Neural progenitor cell (in vitro differentiated cells): ENCODE data around the gene AMPH. TPM values are rescaled to one million over a fixed set of nuclear protein-coding genes. Genes with fewer than 3 reads are reported as not detected.

Experiments
- DNase-seq: peaks from one replicate; pipeline ENCODE4 v3.0.0-alpha.2; 2016; ENCODE audit warnings: low spot score
- H2AFZ ChIP-seq: fragments of 200-600 bp; sonication (generic); replicated peaks from 2 replicates; pipeline ENCODE4 v1.6.1; 2016; ENCODE audit warnings: antibody characterized with exemption
- H3F3A ChIP-seq: fragments of 200-600 bp; sonication (generic); 2 replicates; pipeline ENCODE4 v1.6.1; 2016; ENCODE audit warnings: antibody characterized with exemption, low read depth
- H3K27ac ChIP-seq: fragments of 200-600 bp; sonication (generic); 2 replicates; pipeline ENCODE4 v1.5.1; 2016; ENCODE audit warnings: mild to moderate bottlenecking
- H3K27me3 ChIP-seq: fragments of 200-600 bp; sonication (generic); 2 replicates; pipeline ENCODE4 v1.6.1; 2016; ENCODE audit warnings: mild to moderate bottlenecking, moderate library complexity
- H3K36me3 ChIP-seq: fragments of 200-600 bp; sonication (generic); 2 replicates; pipeline ENCODE4 v1.5.1; 2016
- H3K4me1 ChIP-seq: fragments of 200-600 bp; sonication (generic); 2 replicates; pipeline ENCODE4 v1.6.1; 2016; ENCODE audit warnings: mixed run types
- H3K4me2 ChIP-seq: fragments of 200-600 bp; sonication (generic); 2 replicates; pipeline ENCODE4 v1.6.1; 2016
- H3K4me3 ChIP-seq: fragments of 200-600 bp; sonication (generic); 2 replicates; pipeline ENCODE4 v1.5.1; 2016
- H3K79me2 ChIP-seq: fragments of 200-600 bp; sonication (generic); 2 replicates; pipeline ENCODE4 v1.6.1; 2016; ENCODE audit warnings: low read depth
- H3K9ac ChIP-seq: fragments of 200-600 bp; sonication (generic); 2 replicates; pipeline ENCODE4 v1.6.1; 2016
- H3K9me3 ChIP-seq: fragments of 200-600 bp; sonication (generic); 2 replicates; pipeline ENCODE4 v1.5.1; 2016; ENCODE audit warnings: low read depth
- H4K20me1 ChIP-seq: fragments of 200-600 bp; sonication (generic); 2 replicates; pipeline ENCODE4 v1.6.1; 2016; ENCODE audit warnings: low read depth
- H3K27ac Mint-ChIP-seq: 3 replicates; pipeline ENCODE4 v1.8.0; 2021; ENCODE audit warnings: mixed read lengths
- H3K27me3 Mint-ChIP-seq: 2 replicates; pipeline ENCODE4 v1.8.0; 2022; ENCODE audit warnings: low read depth, mild to moderate bottlenecking, inconsistent platforms, moderate library complexity, mixed read lengths; ENCODE audit not compliant: insufficient read depth
- H3K36me3 Mint-ChIP-seq: 3 replicates; pipeline ENCODE4 v1.8.0; 2021; ENCODE audit warnings: mixed read lengths
- H3K4me1 Mint-ChIP-seq: 3 replicates; pipeline ENCODE4 v1.8.0; 2021; ENCODE audit warnings: mixed read lengths
- H3K4me3 Mint-ChIP-seq: 3 replicates; pipeline ENCODE4 v1.8.0; 2021; ENCODE audit warnings: mild to moderate bottlenecking, moderate library complexity, mixed read lengths
- H3K9me3 Mint-ChIP-seq: 3 replicates; pipeline ENCODE4 v1.8.0; 2020; ENCODE audit warnings: mixed read lengths
- CTCF ChIP-seq: fragments of 200-600 bp; sonication (generic); IDR thresholded peaks from 2 replicates; pipeline ENCODE4 v1.5.1; 2017; ENCODE audit warnings: antibody characterized with exemption, mild to moderate bottlenecking
- EZH2 ChIP-seq: fragments of 200-600 bp; sonication (generic); IDR thresholded peaks from 2 replicates; pipeline ENCODE4 v1.6.1; 2017; ENCODE audit warnings: antibody characterized with exemption, mild to moderate bottlenecking, moderate library complexity
- EZH2phosphoT487 ChIP-seq: fragments of 200-600 bp; sonication (generic); IDR thresholded peaks from 2 replicates; pipeline ENCODE4 v1.6.1; 2017; ENCODE audit warnings: antibody characterized with exemption
- total RNA-seq: library from RNA; depleted of rRNA; stranded (reverse); fragments of >200 nt; gene quantifications from 2 replicates; pipeline ENCODE4 v1.2.3, GENCODE V29; 2015; ENCODE audit warnings: low replicate concordance

AMPH gene
- total RNA-seq, 1 donor from 2014 or later, result 21.2 TPM

- H3K36me3 Mint-ChIP-seq, result peaks cover 32% of the 10 kb centered on the region
- Histone ChIP-seq H3K79me2 (no peaks in the 10 kb centered on the region), H3K4me2 (no peak overlapping the region), H2AFZ (no peak overlapping the region), H3K9me3 (no peaks in the 10 kb centered on the region), H3K4me1 (no peaks in the 10 kb centered on the region), H3K9ac (no peak overlapping the region), H3F3A (no peaks in the 10 kb centered on the region), H3K4me3 (no peak overlapping the region), H3K27me3 (no peaks in the 10 kb centered on the region), H3K36me3 (no peaks in the 10 kb centered on the region), H4K20me1 (no peaks in the 10 kb centered on the region), H3K27ac (no peak overlapping the region)
- peaks cover 3% of the 10 kb centered on the region for H3K27me3 Mint-ChIP-seq
- no peaks in the 10 kb centered on the region for H3K4me1 Mint-ChIP-seq
- no peak overlapping the region for H3K4me3 Mint-ChIP-seq
- no peak overlapping the region for H3K27ac Mint-ChIP-seq
- H3K9me3 Mint-ChIP-seq, result no peaks in the 10 kb centered on the region
- no peak for TF ChIP-seq EZH2
- TF ChIP-seq CTCF, result no peak
- no peak for TF ChIP-seq EZH2phosphoT487
- DNase-seq, result no peak
These were observed 202.1 kb downstream of the AMPH start for GRCh38 chr7:38429057-38429456.

DNA sequence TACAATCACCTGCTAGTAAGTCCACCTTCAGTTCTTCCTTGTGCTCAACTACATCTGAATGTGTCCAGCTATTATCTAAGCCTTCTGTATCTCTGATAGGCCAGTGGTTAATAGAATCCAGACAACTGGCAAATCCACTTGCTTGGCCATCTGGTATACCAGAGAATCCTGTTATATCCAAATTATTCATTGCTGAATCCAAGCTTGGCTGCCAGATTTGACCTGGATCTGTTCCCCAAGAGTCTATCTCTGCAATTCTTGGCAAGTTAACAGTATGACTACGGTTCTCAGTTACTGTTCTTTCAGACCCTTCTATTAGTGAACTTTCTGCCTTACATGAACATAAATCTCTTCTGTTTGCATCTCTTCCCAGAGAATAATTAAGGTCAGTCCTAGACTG lies 203.1 kb downstream of the AMPH start:
- Mint-ChIP-seq H3K36me3 (peaks cover 28% of the 10 kb centered on the region), H3K27me3 (no peaks in the 10 kb centered on the region), H3K4me3 (no peak overlapping the region), H3K9me3 (no peaks in the 10 kb centered on the region), H3K27ac (no peak overlapping the region), H3K4me1 (no peaks in the 10 kb centered on the region)
- no peaks in the 10 kb centered on the region for H3F3A ChIP-seq
- no peak overlapping the region for H3K4me3 ChIP-seq
- H2AFZ ChIP-seq, result no peak overlapping the region
- H3K79me2 ChIP-seq, result no peaks in the 10 kb centered on the region
- H3K27ac ChIP-seq, result no peak overlapping the region
- no peaks in the 10 kb centered on the region for H3K36me3 ChIP-seq
- H3K4me2 ChIP-seq, result no peak overlapping the region
- DNase-seq, result no peak
- no peaks in the 10 kb centered on the region for H4K20me1 ChIP-seq
- no peak overlapping the region for H3K9ac ChIP-seq
- no peaks in the 10 kb centered on the region for H3K9me3 ChIP-seq
- no peaks in the 10 kb centered on the region for H3K27me3 ChIP-seq
- no peaks in the 10 kb centered on the region for H3K4me1 ChIP-seq
- TF ChIP-seq CTCF, result no peak
- TF ChIP-seq EZH2, result no peak
- no peak for TF ChIP-seq EZH2phosphoT487

DNA sequence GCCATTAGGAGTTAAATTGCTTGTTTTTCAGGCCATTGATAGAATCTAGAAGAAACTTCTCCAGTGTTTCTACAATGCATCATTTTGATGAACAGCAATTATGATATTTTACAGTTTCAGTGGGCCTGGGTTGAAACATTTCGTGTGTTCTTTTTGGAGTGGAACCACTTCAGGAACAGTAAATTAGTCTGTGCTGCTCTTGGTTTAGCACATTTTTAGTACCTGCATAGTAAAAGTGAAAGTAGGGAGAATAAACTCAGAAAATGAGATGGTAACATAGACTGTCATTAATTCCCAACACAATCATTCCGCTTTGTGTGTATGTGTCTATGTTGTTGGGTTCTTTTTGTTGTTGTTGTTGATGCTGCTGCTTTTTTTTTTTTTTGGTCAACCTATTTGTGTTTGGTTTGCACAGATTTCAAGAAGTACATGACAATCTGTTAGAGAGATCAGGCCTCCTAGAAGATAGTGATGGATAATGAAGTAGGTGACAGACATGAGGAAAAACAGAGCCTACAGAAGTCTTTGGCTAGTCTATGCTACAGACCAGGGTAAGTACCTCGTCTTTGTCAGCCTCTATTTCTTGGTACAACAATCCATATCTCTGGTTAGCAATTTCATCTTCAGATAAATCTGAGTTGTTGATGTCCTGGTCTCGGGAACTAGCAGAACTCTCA lies 203.8 kb downstream of the AMPH start:
- no peaks in the 10 kb centered on the region for H3K36me3 ChIP-seq
- H3K9ac ChIP-seq, result no peak overlapping the region
- H2AFZ ChIP-seq, result no peak overlapping the region
- H3K4me1 Mint-ChIP-seq, result no peaks in the 10 kb centered on the region
- no peak overlapping the region for H3K4me3 ChIP-seq
- H4K20me1 ChIP-seq, result no peaks in the 10 kb centered on the region
- DNase-seq, result no peak
- H3K27me3 ChIP-seq, result no peaks in the 10 kb centered on the region
- H3K9me3 Mint-ChIP-seq, result no peaks in the 10 kb centered on the region
- no peaks in the 10 kb centered on the region for H3K4me1 ChIP-seq
- no peak for TF ChIP-seq CTCF
- TF ChIP-seq EZH2phosphoT487, result no peak
- no peak for TF ChIP-seq EZH2
- no peak overlapping the region for H3K4me2 ChIP-seq
- H3K27ac Mint-ChIP-seq, result no peak overlapping the region
- no peak overlapping the region for H3K27ac ChIP-seq
- no peaks in the 10 kb centered on the region for H3K9me3 ChIP-seq
- H3K4me3 Mint-ChIP-seq, result no peak overlapping the region
- peaks cover 23% of the 10 kb centered on the region for H3K36me3 Mint-ChIP-seq
- H3K27me3 Mint-ChIP-seq, result peaks cover 3% of the 10 kb centered on the region
- H3F3A ChIP-seq, result no peaks in the 10 kb centered on the region
- no peaks in the 10 kb centered on the region for H3K79me2 ChIP-seq
